ENCODE data around the gene DLEC1.

DNA sequence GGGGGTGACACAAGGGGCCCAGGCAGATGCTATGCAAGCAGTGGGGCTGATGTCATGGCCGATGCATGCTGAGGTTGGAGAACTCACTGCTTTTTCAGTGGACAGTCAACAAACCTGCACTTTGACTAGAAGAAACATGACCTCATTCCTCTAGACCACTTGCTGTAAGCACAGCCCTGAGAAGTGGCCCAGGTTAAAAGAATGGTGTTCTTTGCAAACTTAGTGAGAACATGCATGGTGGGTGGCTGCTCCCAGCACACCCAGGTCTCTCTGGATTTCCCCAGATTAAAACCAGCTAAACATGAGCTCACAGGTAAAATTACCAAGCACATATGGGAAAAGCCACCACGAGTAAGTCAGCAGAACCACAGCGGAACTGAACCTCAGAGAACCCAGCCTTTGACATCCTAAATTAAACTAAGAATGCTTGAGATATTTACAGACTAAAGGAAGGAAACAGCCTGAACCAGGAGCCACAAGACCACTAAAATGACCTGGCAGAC lies 15.5 kb downstream of the DLEC1 start:
- TF ChIP-seq, protein P1, sequence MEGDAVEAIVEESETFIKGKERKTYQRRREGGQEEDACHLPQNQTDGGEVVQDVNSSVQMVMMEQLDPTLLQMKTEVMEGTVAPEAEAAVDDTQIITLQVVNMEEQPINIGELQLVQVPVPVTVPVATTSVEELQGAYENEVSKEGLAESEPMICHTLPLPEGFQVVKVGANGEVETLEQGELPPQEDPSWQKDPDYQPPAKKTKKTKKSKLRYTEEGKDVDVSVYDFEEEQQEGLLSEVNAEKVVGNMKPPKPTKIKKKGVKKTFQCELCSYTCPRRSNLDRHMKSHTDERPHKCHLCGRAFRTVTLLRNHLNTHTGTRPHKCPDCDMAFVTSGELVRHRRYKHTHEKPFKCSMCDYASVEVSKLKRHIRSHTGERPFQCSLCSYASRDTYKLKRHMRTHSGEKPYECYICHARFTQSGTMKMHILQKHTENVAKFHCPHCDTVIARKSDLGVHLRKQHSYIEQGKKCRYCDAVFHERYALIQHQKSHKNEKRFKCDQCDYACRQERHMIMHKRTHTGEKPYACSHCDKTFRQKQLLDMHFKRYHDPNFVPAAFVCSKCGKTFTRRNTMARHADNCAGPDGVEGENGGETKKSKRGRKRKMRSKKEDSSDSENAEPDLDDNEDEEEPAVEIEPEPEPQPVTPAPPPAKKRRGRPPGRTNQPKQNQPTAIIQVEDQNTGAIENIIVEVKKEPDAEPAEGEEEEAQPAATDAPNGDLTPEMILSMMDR (IDR thresholded peaks at IDR 0.05) = no peak
- TF ChIP-seq POLR2AphosphoS5 (IDR thresholded peaks at IDR 0.05; ENCODE audit: low read depth, low read length) (no peak), SIN3A (IDR thresholded peaks at IDR 0.05; ENCODE audit: borderline replicate concordance, insufficient read depth, low read depth, low read length) (no peak), TCF7L2 (IDR thresholded peaks at IDR 0.05; ENCODE audit: low read depth, low read length) (no peak)
- TF ChIP-seq, protein P2, sequence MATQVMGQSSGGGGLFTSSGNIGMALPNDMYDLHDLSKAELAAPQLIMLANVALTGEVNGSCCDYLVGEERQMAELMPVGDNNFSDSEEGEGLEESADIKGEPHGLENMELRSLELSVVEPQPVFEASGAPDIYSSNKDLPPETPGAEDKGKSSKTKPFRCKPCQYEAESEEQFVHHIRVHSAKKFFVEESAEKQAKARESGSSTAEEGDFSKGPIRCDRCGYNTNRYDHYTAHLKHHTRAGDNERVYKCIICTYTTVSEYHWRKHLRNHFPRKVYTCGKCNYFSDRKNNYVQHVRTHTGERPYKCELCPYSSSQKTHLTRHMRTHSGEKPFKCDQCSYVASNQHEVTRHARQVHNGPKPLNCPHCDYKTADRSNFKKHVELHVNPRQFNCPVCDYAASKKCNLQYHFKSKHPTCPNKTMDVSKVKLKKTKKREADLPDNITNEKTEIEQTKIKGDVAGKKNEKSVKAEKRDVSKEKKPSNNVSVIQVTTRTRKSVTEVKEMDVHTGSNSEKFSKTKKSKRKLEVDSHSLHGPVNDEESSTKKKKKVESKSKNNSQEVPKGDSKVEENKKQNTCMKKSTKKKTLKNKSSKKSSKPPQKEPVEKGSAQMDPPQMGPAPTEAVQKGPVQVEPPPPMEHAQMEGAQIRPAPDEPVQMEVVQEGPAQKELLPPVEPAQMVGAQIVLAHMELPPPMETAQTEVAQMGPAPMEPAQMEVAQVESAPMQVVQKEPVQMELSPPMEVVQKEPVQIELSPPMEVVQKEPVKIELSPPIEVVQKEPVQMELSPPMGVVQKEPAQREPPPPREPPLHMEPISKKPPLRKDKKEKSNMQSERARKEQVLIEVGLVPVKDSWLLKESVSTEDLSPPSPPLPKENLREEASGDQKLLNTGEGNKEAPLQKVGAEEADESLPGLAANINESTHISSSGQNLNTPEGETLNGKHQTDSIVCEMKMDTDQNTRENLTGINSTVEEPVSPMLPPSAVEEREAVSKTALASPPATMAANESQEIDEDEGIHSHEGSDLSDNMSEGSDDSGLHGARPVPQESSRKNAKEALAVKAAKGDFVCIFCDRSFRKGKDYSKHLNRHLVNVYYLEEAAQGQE (IDR thresholded peaks at IDR 0.05; ENCODE audit: insufficient read depth in 1 of 2, low read depth in 2 of 2, low read length in 1 of 2) = no peak
